ENCODE data around the gene THAP5. TPM values are rescaled to one million over a fixed set of nuclear protein-coding genes. Genes with fewer than 3 reads are reported as not detected.

The THAP5 gene
- total RNA-seq, 1 donor from 2014 or later: 21.4 TPM

- no peak overlapping the region for H3K27ac Mint-ChIP-seq
- peaks cover 13% of the 10 kb centered on the region for H3K4me1 Mint-ChIP-seq (ENCODE audit: low read depth)
- H3K36me3 Mint-ChIP-seq (ENCODE audit: insufficient read depth): peaks cover 1% of the 10 kb centered on the region
- peaks cover 3% of the 10 kb centered on the region for H3K9me3 Mint-ChIP-seq (ENCODE audit: low read depth)
- no peak for DNase-seq (ENCODE audit: low spot score, unreplicated experiment)
- H3K4me3 Mint-ChIP-seq (ENCODE audit: low read depth): no peak overlapping the region
- TF ChIP-seq CTCF (IDR thresholded peaks at IDR 0.05; ENCODE audit: unreplicated experiment): no peak
- H3K27me3 Mint-ChIP-seq: peaks cover 30% of the 10 kb centered on the region
Measured at GRCh38 chr7:108585843-108586242, 16.3 kb upstream of the THAP5 start.

- Mint-ChIP-seq H3K4me3 (ENCODE audit: low read depth) (no peak overlapping the region), H3K36me3 (ENCODE audit: insufficient read depth) (peaks cover 8% of the 10 kb centered on the region), H3K27ac (no peak overlapping the region), H3K9me3 (ENCODE audit: low read depth) (peaks cover 8% of the 10 kb centered on the region), H3K4me1 (ENCODE audit: low read depth) (peaks cover 13% of the 10 kb centered on the region), H3K27me3 (peaks cover 20% of the 10 kb centered on the region)
- DNase-seq (ENCODE audit: low spot score, unreplicated experiment): no peak
- no peak for TF ChIP-seq CTCF (IDR thresholded peaks at IDR 0.05; ENCODE audit: unreplicated experiment)
Measured at GRCh38 chr7:108584211-108584610, 14.7 kb upstream of the THAP5 start.

- peak overlapping the region; percentile 85 for H3K27ac Mint-ChIP-seq
- no peak for TF ChIP-seq CTCF (IDR thresholded peaks at IDR 0.05; ENCODE audit: unreplicated experiment)
- peaks cover 12% of the 10 kb centered on the region for H3K9me3 Mint-ChIP-seq (ENCODE audit: low read depth)
- peaks cover 11% of the 10 kb centered on the region for H3K27me3 Mint-ChIP-seq
- no peak for DNase-seq (ENCODE audit: low spot score, unreplicated experiment)
- H3K4me3 Mint-ChIP-seq (ENCODE audit: low read depth): no peak overlapping the region
- peaks cover 13% of the 10 kb centered on the region for H3K4me1 Mint-ChIP-seq (ENCODE audit: low read depth)
- peaks cover 17% of the 10 kb centered on the region for H3K36me3 Mint-ChIP-seq (ENCODE audit: insufficient read depth)
Measured at GRCh38 chr7:108581655-108582491, 12.4 kb upstream of the THAP5 start.

DNA sequence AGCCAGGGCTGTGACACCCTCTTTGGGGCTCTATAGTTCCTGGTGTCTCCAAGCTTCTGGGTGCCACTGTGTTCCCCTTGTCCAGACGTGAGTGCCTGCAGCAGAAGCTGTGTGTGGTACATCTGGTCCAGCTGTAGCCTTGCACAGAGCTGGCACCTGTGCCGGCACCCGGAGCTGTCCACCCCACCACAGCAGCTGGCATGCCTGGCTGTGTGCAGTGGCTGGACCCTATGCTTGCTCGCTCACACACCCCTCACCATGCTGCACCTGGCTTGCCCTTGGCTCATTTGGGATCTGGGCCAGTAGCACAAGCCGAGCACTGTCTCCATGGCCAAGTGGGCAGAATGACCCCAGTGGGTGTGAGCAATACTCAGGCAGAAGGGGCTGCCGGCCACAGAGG lies 10.8 kb upstream of the THAP5 start:
- no peak for DNase-seq (ENCODE audit: low spot score, unreplicated experiment)
- Mint-ChIP-seq H3K4me3 (ENCODE audit: low read depth) (no peak overlapping the region), H3K27ac (no peak overlapping the region), H3K36me3 (ENCODE audit: insufficient read depth) (peaks cover 22% of the 10 kb centered on the region), H3K4me1 (ENCODE audit: low read depth) (peaks cover 13% of the 10 kb centered on the region), H3K27me3 (no peaks in the 10 kb centered on the region), H3K9me3 (ENCODE audit: low read depth) (peaks cover 12% of the 10 kb centered on the region)
- TF ChIP-seq CTCF (IDR thresholded peaks at IDR 0.05; ENCODE audit: unreplicated experiment): no peak

- Mint-ChIP-seq H3K27me3 (no peaks in the 10 kb centered on the region), H3K4me3 (ENCODE audit: low read depth) (no peak overlapping the region)
Measured at GRCh38 chr7:108578937-108579336, 9.4 kb upstream of the THAP5 start.

More at GRCh38 chr7:108578937-108579336, 9.4 kb upstream of the THAP5 start:
- Mint-ChIP-seq H3K4me1 (ENCODE audit: low read depth) (peaks cover 13% of the 10 kb centered on the region), H3K9me3 (ENCODE audit: low read depth) (peaks cover 12% of the 10 kb centered on the region), H3K27ac (no peak overlapping the region), H3K36me3 (ENCODE audit: insufficient read depth) (peaks cover 25% of the 10 kb centered on the region)
- no peak for TF ChIP-seq CTCF (IDR thresholded peaks at IDR 0.05; ENCODE audit: unreplicated experiment)
- no peak for DNase-seq (ENCODE audit: low spot score, unreplicated experiment)
